NCI-H1694 (cell line): ENCODE data around the gene MDH1.
A peak's percentile ranks its signal among the peaks of the same experiment; 100 is the strongest.

Experiments
- DNase-seq: peaks from one replicate; lab custom pipeline; 2025; lab: John Stamatoyannopoulos, UW

MDH1 gene

GRCh38 chr2:63639344-63639743 is 50.6 kb downstream of the MDH1 start:
- DNase-seq: no peak

DNA sequence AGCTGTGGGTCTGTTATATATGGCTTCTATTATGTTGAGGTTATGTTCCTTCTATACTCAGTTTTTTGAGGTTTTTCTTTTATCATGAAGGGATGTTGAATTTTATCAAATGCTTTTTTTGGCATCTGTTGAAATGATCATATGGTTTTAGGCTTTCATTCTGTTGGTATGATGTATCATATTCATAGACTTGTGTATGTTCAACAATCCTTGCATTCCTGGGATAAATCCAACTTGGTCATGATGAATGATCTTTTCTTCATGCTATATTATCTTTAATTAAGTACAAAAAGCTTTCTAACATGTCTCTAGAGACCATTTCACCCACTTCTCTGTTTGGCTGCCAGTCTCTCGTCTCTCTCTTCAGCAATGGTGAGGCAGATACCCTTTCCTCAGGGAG is 54.2 kb downstream of the MDH1 start:
- no peak for DNase-seq

DNA sequence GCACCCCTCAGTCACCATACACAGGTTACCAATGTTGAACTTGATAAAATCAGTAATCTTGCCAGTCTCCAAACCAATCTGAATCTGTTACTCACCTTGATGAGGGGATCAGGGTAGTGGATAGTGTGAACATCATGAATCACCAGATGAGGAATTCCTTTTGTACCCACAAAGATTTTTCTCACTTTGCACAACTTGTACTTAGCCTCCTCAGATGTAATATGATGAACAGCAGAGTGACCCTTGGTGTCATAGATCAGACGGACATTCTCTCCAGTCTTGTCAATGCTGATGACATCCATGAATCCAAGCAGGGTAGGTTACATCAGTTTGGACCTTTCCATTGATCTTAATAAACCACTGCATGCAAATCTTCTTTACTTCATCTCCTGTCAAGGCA is 54.7 kb downstream of the MDH1 start:
- DNase-seq: no peak

DNA sequence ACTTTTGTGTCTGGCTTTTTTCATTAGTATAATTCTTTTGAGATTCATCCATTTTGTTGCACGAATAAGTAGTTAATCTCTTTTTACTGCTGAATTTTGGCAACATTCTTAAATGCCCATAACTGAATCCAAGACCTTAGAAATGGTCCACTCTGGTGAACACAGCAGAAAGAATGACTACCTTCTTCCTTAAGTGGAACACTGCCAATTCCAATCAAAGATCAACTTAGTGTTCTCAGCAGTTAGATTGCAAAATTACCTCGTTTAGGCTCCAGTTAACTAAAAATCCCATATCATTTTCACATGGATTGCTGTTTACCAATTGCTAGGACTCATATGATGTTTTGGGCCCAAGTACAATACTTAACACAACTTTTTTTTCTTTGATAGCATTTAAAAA is 59.9 kb downstream of the MDH1 start:
- DNase-seq: no peak

DNA sequence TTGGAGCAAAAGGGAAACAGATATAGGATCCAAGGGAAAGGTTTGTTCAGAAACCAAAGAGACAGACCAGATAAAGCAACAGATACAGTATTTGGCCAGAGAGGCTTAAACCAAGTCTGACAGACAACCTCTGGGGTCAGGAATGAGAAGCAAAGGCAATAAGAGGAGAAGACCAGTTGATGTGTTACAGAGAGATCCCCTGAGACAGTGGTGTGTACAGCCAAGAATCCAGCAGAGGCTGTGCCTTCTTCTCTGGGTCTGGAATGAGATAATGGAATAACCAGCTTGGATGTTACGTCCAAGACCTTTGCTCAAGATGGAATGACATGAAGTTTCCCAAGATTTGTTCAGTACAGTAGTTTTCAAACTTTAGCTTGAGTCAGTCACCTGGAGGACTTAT is 61.1 kb downstream of the MDH1 start:
- no peak for DNase-seq

DNA sequence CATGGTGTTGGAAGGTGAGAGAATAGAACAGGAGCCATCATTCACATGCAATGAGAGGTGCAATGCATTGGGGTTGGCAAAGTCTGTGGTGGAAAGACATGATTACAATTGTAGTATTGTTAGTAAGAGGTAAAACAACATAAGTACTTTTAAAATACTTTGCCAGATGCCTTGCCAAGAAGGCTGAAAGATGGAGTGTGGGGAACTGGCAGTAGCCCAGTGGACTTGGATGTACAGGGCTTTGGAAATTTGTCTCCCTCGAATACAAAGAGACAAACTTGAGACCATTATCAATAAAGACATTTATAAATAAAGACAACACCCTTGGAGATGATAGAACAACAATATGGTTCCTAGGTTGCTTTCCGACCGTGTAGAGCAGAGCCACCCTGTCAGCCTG is 62.0 kb downstream of the MDH1 start:
- DNase-seq: no peak

- DNase-seq: no peak
These were observed 62.6 kb downstream of the MDH1 start for GRCh38 chr2:63651356-63651755.

DNA sequence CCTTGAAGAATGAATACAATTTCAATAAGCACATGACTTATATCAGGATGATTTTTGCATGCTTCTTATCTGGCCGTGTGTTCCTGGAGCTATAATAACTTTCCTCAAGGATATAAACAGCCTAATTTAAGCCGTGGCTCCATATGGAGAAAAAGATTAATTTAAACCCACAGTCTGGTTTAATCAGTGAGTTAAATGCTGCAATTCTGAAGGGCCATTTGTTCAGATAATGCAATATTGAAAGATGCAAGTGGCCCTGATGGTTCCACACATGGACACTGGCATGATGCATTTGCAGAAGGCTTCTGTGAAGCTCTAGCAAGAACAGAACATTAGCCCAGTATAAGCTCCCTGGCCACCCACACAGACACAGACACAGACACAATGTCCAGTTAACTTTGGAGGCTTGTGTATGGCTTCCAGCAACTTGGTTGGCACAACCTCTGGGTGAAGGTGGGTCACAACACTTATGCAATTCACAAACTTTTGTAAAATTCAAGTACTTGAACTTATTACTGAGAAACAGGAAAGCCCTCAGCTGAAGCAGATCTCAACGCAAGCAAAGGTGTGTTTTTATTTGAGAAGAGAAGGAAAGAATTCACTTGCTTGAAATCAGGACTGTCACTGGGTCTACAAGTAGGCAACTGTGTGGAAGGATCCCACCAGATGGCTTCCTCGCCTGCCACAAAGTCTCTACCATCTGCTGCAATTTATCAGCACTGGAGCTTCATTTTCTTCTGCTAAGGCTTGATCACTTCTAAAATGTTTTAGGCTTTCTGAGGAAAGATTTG is 63.3 kb downstream of the MDH1 start:
- DNase-seq: peak; percentile 68

- no peak for DNase-seq
These were observed 63.9 kb downstream of the MDH1 start for GRCh38 chr2:63652652-63652985.

DNA sequence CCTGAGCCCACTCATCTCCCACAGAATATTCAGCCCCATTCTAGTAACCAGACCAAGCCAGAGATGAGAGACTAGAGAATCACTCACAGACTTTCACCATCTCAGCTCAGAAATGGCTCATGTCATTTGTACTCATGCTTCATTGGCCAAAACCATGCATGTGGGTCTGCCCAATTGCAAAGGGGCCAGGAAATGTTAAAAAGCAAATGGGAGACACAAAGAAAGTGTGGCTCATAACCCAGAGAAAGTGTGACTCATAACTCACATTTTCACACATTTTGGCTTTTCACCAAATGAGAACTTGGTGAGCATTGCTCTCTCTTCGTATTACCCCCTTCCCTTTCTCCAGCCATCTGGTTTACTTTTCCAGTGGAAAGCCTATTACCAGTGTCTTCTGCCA is 66.2 kb downstream of the MDH1 start:
- DNase-seq: peak; percentile 16
